Suprapubic skin (tissue), 3 donors: Measurements from ENCODE around the gene SORT1.

Source experiments
- CTCF ChIP-seq, 2 donors: fragments of 200-600 bp in 1 of 2; fragments of 450-650 bp in 1 of 2; sonication (generic) in 1 of 2; IDR thresholded peaks; one replicate each; pipeline ENCODE4 v1.5.1; 2016 to 2019; ENCODE audit warnings: antibody characterized with exemption in 2 of 2, mild to moderate bottlenecking in 1 of 2, moderate library complexity in 1 of 2
- POLR2A ChIP-seq, 2 donors: fragments of 450-650 bp; IDR thresholded peaks; one replicate each; pipeline ENCODE4 v1.6.1; 2017; ENCODE audit warnings: antibody characterized with exemption in 2 of 2, mild to moderate bottlenecking in 2 of 2, moderate library complexity in 2 of 2

GRCh38 chr1:109369167-109369746 is 28.5 kb downstream of the SORT1 start:
- TF ChIP-seq CTCF (IDR thresholded peaks at IDR 0.05) (no peak), POLR2A (IDR thresholded peaks at IDR 0.05) (no peak)
